HUES64 (cell line): Measurements from ENCODE around the gene PAK5.

Experiments used
- H3K27ac ChIP-seq: 2 replicates; pipeline ENCODE4 v1.7.0; 2013; ENCODE audit warnings: low read depth, low read length, inconsistent platforms
- H3K27me3 ChIP-seq: 2 replicates; pipeline ENCODE4 v1.6.1; 2013; ENCODE audit warnings: mild to moderate bottlenecking, low read length; ENCODE audit not compliant: insufficient read depth
- H3K36me3 ChIP-seq: 2 replicates; pipeline ENCODE4 v1.6.1; 2013; ENCODE audit warnings: mild to moderate bottlenecking, low read length; ENCODE audit not compliant: insufficient read depth
- H3K4me1 ChIP-seq: 2 replicates; pipeline ENCODE4 v1.6.1; 2013; ENCODE audit warnings: mild to moderate bottlenecking, low read length, moderate library complexity; ENCODE audit not compliant: insufficient read depth
- H3K4me3 ChIP-seq: 2 replicates; pipeline ENCODE4 v1.5.1; 2013; ENCODE audit warnings: mild to moderate bottlenecking, low read length, moderate library complexity
- H3K9ac ChIP-seq: 2 replicates; pipeline ENCODE4 v1.6.1; 2013; ENCODE audit warnings: mild to moderate bottlenecking, low read depth, low read length
- H3K9me3 ChIP-seq: 2 replicates; pipeline ENCODE4 v1.6.1; 2013; ENCODE audit warnings: low read depth, low read length; ENCODE audit not compliant: insufficient read depth
- WGBS: fragments of 150-250, 120-280 bp; methylation state at CpG from one replicate; pipeline ENCODE4 v1.1.7; 2013; ENCODE audit warnings: missing lambda C conversion rate; 5-methylcytosine and 5-hydroxymethylcytosine counted together

The PAK5 gene

GRCh38 chr20:9835302-9835701 lies 3.6 kb downstream of the PAK5 start:
- H3K9ac ChIP-seq = no peak overlapping the region
- no peaks in the 10 kb centered on the region for H3K9me3 ChIP-seq
- peaks cover 37% of the 10 kb centered on the region for H3K27me3 ChIP-seq
- H3K27ac ChIP-seq = no peak overlapping the region
- no peaks in the 10 kb centered on the region for H3K36me3 ChIP-seq
- H3K4me3 ChIP-seq = no peak overlapping the region
- no peaks in the 10 kb centered on the region; the same call in 1 of the 2 replicates for H3K4me1 ChIP-seq
- 82% methylated on average over 1 of the region's 1 CpG for WGBS

- Histone ChIP-seq H3K4me3 (no peak overlapping the region), H3K27me3 (peaks cover 11% of the 10 kb centered on the region), H3K27ac (no peak overlapping the region), H3K9ac (no peak overlapping the region), H3K9me3 (no peaks in the 10 kb centered on the region), H3K4me1 (no peaks in the 10 kb centered on the region), H3K36me3 (no peaks in the 10 kb centered on the region)
- WGBS = 100% methylated on average over 1 of the region's 5 CpGs
Observed at GRCh38 chr20:9831032-9831431, 7.8 kb downstream of the PAK5 start.

- H3K4me3 ChIP-seq = no peak overlapping the region
- peaks cover under 1% of the 10 kb centered on the region; the same call in 1 of the 2 replicates for H3K27me3 ChIP-seq
- no peaks in the 10 kb centered on the region for H3K4me1 ChIP-seq
- H3K9me3 ChIP-seq = no peaks in the 10 kb centered on the region
- no peaks in the 10 kb centered on the region for H3K36me3 ChIP-seq
- no peak overlapping the region for H3K9ac ChIP-seq
- H3K27ac ChIP-seq = no peak overlapping the region
Observed at GRCh38 chr20:9829835-9830234, 9.0 kb downstream of the PAK5 start.

- H3K4me1 ChIP-seq = no peaks in the 10 kb centered on the region
- H3K9ac ChIP-seq = no peak overlapping the region
- no peaks in the 10 kb centered on the region for H3K27me3 ChIP-seq
- H3K4me3 ChIP-seq = no peak overlapping the region
- H3K9me3 ChIP-seq = no peaks in the 10 kb centered on the region
- H3K27ac ChIP-seq = no peak overlapping the region
- no peaks in the 10 kb centered on the region for H3K36me3 ChIP-seq
Observed at GRCh38 chr20:9817654-9818053, 21.2 kb downstream of the PAK5 start.

GRCh38 chr20:9815632-9816031 lies 23.2 kb downstream of the PAK5 start:
- Histone ChIP-seq H3K27ac (no peak overlapping the region), H3K36me3 (no peaks in the 10 kb centered on the region), H3K4me3 (no peak overlapping the region), H3K9ac (no peak overlapping the region), H3K4me1 (no peaks in the 10 kb centered on the region), H3K9me3 (no peaks in the 10 kb centered on the region), H3K27me3 (no peaks in the 10 kb centered on the region)

- 83% methylated on average over 1 of the region's 1 CpG for WGBS
- Histone ChIP-seq H3K9ac (no peak overlapping the region), H3K9me3 (no peaks in the 10 kb centered on the region)
Observed at GRCh38 chr20:9810738-9811137, 28.1 kb downstream of the PAK5 start.

GRCh38 chr20:9809271-9809670 lies 29.6 kb downstream of the PAK5 start:
- Histone ChIP-seq H3K4me1 (no peaks in the 10 kb centered on the region), H3K9ac (no peak overlapping the region), H3K27me3 (no peaks in the 10 kb centered on the region), H3K4me3 (no peak overlapping the region), H3K36me3 (no peaks in the 10 kb centered on the region), H3K9me3 (no peaks in the 10 kb centered on the region), H3K27ac (no peak overlapping the region)
- 100% methylated on average over 1 of the region's 1 CpG for WGBS

More at GRCh38 chr20:9810738-9811137, 28.1 kb downstream of the PAK5 start:
- no peaks in the 10 kb centered on the region for H3K4me1 ChIP-seq
- H3K27ac ChIP-seq = no peak overlapping the region
- no peaks in the 10 kb centered on the region for H3K36me3 ChIP-seq
- H3K27me3 ChIP-seq = no peaks in the 10 kb centered on the region
- H3K4me3 ChIP-seq = no peak overlapping the region

GRCh38 chr20:9808166-9808565 lies 30.7 kb downstream of the PAK5 start:
- H3K9me3 ChIP-seq = no peaks in the 10 kb centered on the region
- H3K4me3 ChIP-seq = no peak overlapping the region
- no peaks in the 10 kb centered on the region for H3K4me1 ChIP-seq
- H3K9ac ChIP-seq = no peak overlapping the region
- WGBS = 83% methylated on average over 1 of the region's 1 CpG
- H3K27me3 ChIP-seq = no peaks in the 10 kb centered on the region
- no peak overlapping the region for H3K27ac ChIP-seq
- H3K36me3 ChIP-seq = no peaks in the 10 kb centered on the region

- Histone ChIP-seq H3K9ac (no peak overlapping the region), H3K4me3 (no peak overlapping the region), H3K36me3 (no peaks in the 10 kb centered on the region), H3K4me1 (no peaks in the 10 kb centered on the region), H3K9me3 (no peaks in the 10 kb centered on the region), H3K27me3 (no peaks in the 10 kb centered on the region), H3K27ac (no peak overlapping the region)
- WGBS = 80% methylated on average over 3 of the region's 3 CpGs
Observed at GRCh38 chr20:9807136-9807535, 31.7 kb downstream of the PAK5 start.

- H3K9ac ChIP-seq = no peak overlapping the region
- H3K4me3 ChIP-seq = no peak overlapping the region
- H3K9me3 ChIP-seq = no peaks in the 10 kb centered on the region
- no peak overlapping the region for H3K27ac ChIP-seq
- H3K27me3 ChIP-seq = no peaks in the 10 kb centered on the region
- 87% methylated on average over 1 of the region's 1 CpG for WGBS
- no peaks in the 10 kb centered on the region for H3K4me1 ChIP-seq
- no peaks in the 10 kb centered on the region for H3K36me3 ChIP-seq
Observed at GRCh38 chr20:9800421-9800820, 38.5 kb downstream of the PAK5 start.

- H3K4me1 ChIP-seq = no peaks in the 10 kb centered on the region
- no peaks in the 10 kb centered on the region for H3K36me3 ChIP-seq
- H3K9ac ChIP-seq = no peak overlapping the region
- H3K27me3 ChIP-seq = no peaks in the 10 kb centered on the region
- WGBS = 94% methylated on average over 3 of the region's 3 CpGs
- no peaks in the 10 kb centered on the region for H3K9me3 ChIP-seq
- no peak overlapping the region for H3K27ac ChIP-seq
- H3K4me3 ChIP-seq = no peak overlapping the region
Observed at GRCh38 chr20:9794831-9795230, 44.0 kb downstream of the PAK5 start.

GRCh38 chr20:9792674-9793073 lies 46.2 kb downstream of the PAK5 start:
- Histone ChIP-seq H3K4me3 (no peak overlapping the region), H3K9me3 (no peaks in the 10 kb centered on the region), H3K27me3 (no peaks in the 10 kb centered on the region), H3K4me1 (no peaks in the 10 kb centered on the region), H3K9ac (no peak overlapping the region), H3K36me3 (no peaks in the 10 kb centered on the region), H3K27ac (no peak overlapping the region)
- WGBS = 89% methylated on average over 6 of the region's 6 CpGs
